Measurements from ENCODE around the gene WDR86. TPM values are rescaled to one million over a fixed set of nuclear protein-coding genes. Genes with fewer than 3 reads are reported as not detected.

The WDR86 gene
- total and polyA plus RNA-seq, 2 of the 8 experiments (the other 6 are each of a cell fraction or from before 2014, with no cell fraction given): 12.7 to 15.8 TPM

- Histone ChIP-seq H2BK12ac (ENCODE audit: low read depth, low read length) (no peak overlapping the region), H4K8ac (ENCODE audit: extremely low read depth, insufficient read depth, low read length) (no peak overlapping the region), H2AFZ (ENCODE audit: low read length) (no peak overlapping the region), H4K20me1 (replicated peaks in 1 of 2; ENCODE audit: control insufficient read depth in 1 of 2, insufficient read depth in 2 of 2, low read length in 2 of 2) (no peaks in the 10 kb centered on the region), H3K27me3 (replicated peaks in 1 of 4; ENCODE audit: control insufficient read depth in 3 of 4, extremely low read depth in 1 of 4, insufficient read depth in 3 of 4, low read length in 3 of 4) (no peaks in the 10 kb centered on the region), H3K4me1 (replicated peaks in 1 of 4; ENCODE audit: control insufficient read depth in 3 of 4, insufficient read depth in 4 of 4, low read length in 3 of 4) (peaks cover 0 to under 1% (median 0%) of the 10 kb centered on the region in 4 experiments; a peak in 3 of 7 replicates), H3K79me2 (ENCODE audit: control insufficient read depth in 1 of 2, insufficient read depth in 2 of 2, low read length in 2 of 2) (peaks cover 0 to 4% of the 10 kb centered on the region in 2 experiments; a peak in 2 of 4 replicates), H4K5ac (ENCODE audit: insufficient read length, low read depth, low read length) (no peak overlapping the region), H2BK120ac (replicated peaks; ENCODE audit: low read depth, low read length) (no peak overlapping the region), H3K4me2 (ENCODE audit: insufficient read depth in 1 of 2, low read depth in 2 of 2, low read length in 2 of 2) (no peak overlapping the region), H2BK15ac (ENCODE audit: low read length) (no peak overlapping the region), H4K91ac (replicated peaks; ENCODE audit: insufficient read length, low read length) (no peak overlapping the region), H3K23me2 (ENCODE audit: low read depth, low read length) (peaks cover 4% of the 10 kb centered on the region), H3K9me3 (ENCODE audit: insufficient read depth in 2 of 2, low read depth in 1 of 2, low read length in 1 of 2) (no peaks in the 10 kb centered on the region), H3K79me1 (ENCODE audit: low read depth, low read length) (no peaks in the 10 kb centered on the region), H3K18ac (ENCODE audit: extremely low read depth, low read length) (no peak overlapping the region), H2BK5ac (ENCODE audit: low read depth, low read length) (no peak overlapping the region), H3K4me3 (ENCODE audit: extremely low read depth in 1 of 4, insufficient read depth in 2 of 4, low read depth in 3 of 4, low read length in 4 of 4) (no peak overlapping the region), H3K4ac (replicated peaks; ENCODE audit: insufficient read length, low read depth, low read length) (no peak overlapping the region), H2BK20ac (ENCODE audit: low read length) (no peak overlapping the region), H3K27ac (ENCODE audit: low read depth, low read length) (no peak overlapping the region), H3K14ac (ENCODE audit: insufficient read length) (no peak overlapping the region), H3K36me3 (ENCODE audit: control insufficient read depth in 2 of 4, insufficient read depth in 4 of 4, low read length in 3 of 4) (no peaks in the 10 kb centered on the region), H3K23ac (ENCODE audit: insufficient read length) (no peak overlapping the region), H3K56ac (replicated peaks; ENCODE audit: insufficient read length, low read depth, low read length) (no peak overlapping the region), H3K9ac (replicated peaks in 1 of 4; ENCODE audit: extremely low read depth in 1 of 4, low read depth in 3 of 4, low read length in 3 of 4) (no peak overlapping the region), H2AK5ac (ENCODE audit: low read depth, low read length) (no peak overlapping the region)
- TF ChIP-seq SRF (IDR thresholded peaks at IDR 0.05; ENCODE audit: low read depth, low read length) (no peak), EGR1 (IDR thresholded peaks at IDR 0.05; ENCODE audit: borderline replicate concordance, low read depth, low read length) (no peak), POLR2A (IDR thresholded peaks at IDR 0.05; ENCODE audit: control extremely low read depth in 1 of 2, low read depth in 2 of 2, low read length in 2 of 2) (no peak), KDM5A (IDR thresholded peaks at IDR 0.05; ENCODE audit: low read length) (no peak), BACH1 (IDR thresholded peaks at IDR 0.05; ENCODE audit: low read length) (no peak), SP4 (IDR thresholded peaks at IDR 0.05; ENCODE audit: low read length) (no peak), SP2 (IDR thresholded peaks at IDR 0.05; ENCODE audit: low read length) (no peak), KDM4A (IDR thresholded peaks at IDR 0.05; ENCODE audit: low read depth, low read length, severe bottlenecking) (no peak)
- TF ChIP-seq, protein P1, sequence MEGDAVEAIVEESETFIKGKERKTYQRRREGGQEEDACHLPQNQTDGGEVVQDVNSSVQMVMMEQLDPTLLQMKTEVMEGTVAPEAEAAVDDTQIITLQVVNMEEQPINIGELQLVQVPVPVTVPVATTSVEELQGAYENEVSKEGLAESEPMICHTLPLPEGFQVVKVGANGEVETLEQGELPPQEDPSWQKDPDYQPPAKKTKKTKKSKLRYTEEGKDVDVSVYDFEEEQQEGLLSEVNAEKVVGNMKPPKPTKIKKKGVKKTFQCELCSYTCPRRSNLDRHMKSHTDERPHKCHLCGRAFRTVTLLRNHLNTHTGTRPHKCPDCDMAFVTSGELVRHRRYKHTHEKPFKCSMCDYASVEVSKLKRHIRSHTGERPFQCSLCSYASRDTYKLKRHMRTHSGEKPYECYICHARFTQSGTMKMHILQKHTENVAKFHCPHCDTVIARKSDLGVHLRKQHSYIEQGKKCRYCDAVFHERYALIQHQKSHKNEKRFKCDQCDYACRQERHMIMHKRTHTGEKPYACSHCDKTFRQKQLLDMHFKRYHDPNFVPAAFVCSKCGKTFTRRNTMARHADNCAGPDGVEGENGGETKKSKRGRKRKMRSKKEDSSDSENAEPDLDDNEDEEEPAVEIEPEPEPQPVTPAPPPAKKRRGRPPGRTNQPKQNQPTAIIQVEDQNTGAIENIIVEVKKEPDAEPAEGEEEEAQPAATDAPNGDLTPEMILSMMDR (IDR thresholded peaks at IDR 0.05; ENCODE audit: control extremely low read depth in 1 of 3, insufficient read depth in 1 of 3, low read depth in 1 of 3, low read length in 3 of 3): no peak
- WGBS, 2 experiments (ENCODE audit: extremely low coverage in 1 of 2, insufficient coverage in 1 of 2, insufficient read length in 1 of 2, insufficient replicate concordance in 2 of 2, low coverage in 1 of 2, low lambda C conversion rate in 2 of 2, missing lambda C conversion rate in 1 of 2): 92% methylated on average over 2 of the region's 2 CpGs; no CpG with 5 or more reads in 1 of the 2 experiments
- ChIA-PET CTCF (ENCODE audit: partially characterized antibody) (interaction anchor here (8.5 kb wide), 1 partner anchor 21 kb away, joined by 75 read pairs; no protein-coding TSS in a partner anchor), POLR2A (ENCODE audit: partially characterized antibody) (interaction anchor here (0.7 kb wide), 1 partner anchor 417 kb away, joined by 4 read pairs; no protein-coding TSS in a partner anchor)
- DNase-seq (ENCODE audit: low read depth in 1 of 2, low spot score in 2 of 2): no peak
- FAIRE-seq: no peak
Observed at GRCh38 chr7:151337346-151337745, 72.5 kb downstream of the WDR86 start.
